Measurements from ENCODE around the gene PDE8B.

The PDE8B gene

DNA sequence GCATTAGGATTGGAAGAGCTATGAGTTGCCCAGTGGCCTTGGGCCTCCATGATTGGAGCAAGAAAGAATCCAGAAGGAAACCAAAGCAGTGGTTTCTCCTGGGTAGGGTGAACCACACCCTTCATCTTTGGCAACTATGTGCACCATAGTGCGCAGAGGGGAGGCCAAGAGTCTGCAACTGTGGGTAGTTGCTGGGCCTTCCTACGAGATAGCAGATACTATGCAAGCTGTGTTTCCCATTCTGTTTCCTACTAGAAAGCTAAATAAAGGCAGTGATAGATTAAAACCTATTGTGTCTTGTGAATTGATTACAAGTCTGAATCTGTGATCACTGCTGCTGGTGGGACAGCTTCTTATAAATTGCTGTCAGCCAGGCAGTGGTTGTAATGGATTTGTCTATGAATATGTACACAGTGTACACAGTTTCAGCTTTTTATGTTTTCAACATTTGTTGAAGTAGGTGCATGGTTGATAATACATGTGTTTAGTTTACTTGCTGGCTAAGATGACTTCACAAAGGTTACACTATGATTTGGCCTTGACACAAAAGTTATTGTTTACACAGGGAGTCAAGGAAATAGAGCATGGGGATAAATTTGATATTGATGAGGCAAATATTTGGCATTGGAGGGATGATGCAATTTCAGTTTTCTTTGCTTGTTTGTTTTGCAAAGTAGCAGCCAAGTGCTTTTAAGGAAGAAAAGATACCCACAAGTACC is 23.7 kb upstream of the PDE8B start:
- no peak overlapping the region for H3K4me3 ChIP-seq (ENCODE audit: low read length)
- DNase-seq (ENCODE audit: low read depth, low spot score) = no peak

DNA sequence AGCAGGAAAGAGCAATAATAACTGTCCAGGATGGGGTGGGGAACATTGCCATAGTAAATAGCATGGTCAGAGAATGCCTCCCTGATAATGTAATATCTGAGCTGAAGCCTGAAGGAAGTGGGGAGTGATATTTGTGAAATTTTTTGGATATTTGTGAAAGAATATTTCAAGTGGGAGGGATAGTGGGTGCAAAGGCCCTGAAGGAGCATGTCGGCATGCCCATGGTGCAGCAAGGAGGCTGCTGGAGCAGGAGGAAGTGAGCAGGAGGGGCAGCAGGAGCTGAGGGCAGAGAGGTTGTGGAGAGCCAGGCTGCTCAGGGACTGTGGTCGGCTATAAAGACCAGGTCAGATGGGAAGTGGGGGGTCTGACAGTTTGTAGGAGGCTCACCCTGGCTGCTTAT is 21.1 kb upstream of the PDE8B start:
- no peak overlapping the region for H3K4me3 ChIP-seq (ENCODE audit: low read length)
- DNase-seq (ENCODE audit: low read depth, low spot score) = no peak

DNA sequence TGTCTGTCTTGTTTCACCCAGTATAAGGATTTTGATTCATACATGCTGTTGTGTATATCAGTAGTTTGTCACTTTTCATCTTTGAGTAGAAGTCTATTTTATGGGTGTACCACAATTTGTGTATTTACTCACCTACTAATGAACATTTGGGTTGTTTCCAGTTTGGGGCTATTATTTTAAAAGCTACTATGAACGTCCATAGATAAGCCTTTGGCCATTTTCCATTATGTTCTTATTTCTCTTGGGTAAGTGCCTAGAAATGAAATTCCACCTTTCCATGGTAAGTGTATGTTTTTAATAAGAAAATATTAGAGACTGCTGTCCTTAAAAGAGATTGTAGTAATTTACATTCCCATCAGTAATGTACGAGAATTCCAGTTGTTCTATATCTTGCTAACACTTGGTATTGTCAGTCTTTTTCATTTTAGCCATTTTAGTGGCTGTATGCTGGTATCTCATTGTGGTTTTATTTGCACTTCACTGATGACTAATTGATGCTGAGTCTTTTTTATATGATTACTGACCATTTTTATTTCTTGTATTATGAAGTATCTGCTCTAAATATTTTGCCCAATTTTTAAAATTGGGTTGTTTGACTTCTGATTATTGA is 17.9 kb upstream of the PDE8B start:
- no peak for DNase-seq (ENCODE audit: low read depth, low spot score)
- no peak overlapping the region for H3K4me3 ChIP-seq (ENCODE audit: low read length)

DNA sequence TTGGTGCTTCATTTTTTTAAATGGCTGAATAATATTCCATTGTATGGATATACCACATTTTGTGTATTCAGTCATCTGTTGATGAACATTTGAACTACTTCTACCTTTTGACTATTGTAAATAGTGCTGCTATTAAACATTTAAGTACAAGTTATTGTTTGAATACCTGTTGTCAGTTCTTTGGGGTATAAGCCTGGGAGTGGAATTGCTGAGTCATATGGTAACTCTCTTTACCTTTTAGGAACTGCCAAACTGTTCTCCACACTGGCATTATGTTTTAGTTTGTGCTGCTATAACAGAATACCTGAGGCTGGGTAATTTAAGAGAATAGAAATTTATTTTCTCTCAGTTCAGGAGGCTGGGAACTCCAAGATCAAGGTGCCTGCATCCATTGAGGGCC is 15.7 kb upstream of the PDE8B start:
- no peak overlapping the region for H3K4me3 ChIP-seq (ENCODE audit: low read length)
- no peak for DNase-seq (ENCODE audit: low read depth, low spot score)

DNA sequence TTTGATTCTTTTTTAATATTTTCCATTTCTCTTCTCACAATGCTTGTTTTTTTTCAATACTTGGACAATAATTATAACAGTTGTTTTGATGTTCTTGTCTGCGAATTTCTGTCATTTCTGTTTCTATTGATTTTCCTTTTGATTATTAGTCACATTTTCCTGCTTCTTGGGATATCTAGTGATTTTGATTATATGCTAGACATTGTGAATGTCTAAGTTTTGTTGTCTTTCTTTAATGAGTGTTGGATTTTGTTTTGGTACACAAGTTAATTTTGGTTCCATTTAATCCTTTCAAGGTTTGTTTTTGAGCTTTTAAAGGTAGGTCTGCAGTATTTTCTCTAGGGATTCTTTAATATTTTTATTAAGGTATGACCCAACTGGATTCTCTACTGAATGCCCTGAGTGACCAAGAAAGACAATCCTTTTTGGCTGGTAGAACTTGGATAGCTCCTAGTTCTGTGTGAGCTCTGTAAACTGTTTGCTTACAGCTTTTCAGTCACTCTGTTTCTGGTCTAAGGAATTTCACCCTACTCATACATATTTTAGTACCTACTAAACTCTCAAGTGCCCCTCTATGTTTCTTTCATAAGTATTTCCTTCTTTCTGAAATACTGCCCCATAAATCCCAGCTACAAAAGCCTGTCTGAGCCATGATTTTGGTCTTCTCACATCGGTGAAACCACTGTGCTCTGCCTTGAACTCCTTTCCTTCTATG is 12.5 kb upstream of the PDE8B start:
- DNase-seq (ENCODE audit: low read depth, low spot score) = no peak
- no peak overlapping the region for H3K4me3 ChIP-seq (ENCODE audit: low read length)

DNA sequence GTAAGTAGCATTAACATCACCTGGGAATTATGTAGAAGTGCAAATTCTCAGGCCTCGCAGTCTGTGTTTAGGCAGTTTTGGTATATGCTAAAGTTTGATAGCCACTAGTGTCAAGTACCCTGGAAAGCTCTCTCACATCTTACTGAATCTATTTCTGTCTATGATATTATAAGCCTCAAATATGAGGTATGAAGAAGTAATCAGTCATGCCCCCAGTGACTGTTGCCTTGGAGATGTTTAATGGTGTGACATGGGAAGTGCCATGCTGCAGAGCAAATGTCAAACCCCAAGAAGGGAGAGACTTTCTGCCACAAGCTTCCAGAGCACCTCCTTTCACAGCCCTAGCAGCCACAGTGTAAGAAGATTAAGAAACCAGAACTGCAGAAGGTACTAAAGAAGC is 9.8 kb upstream of the PDE8B start:
- no peak overlapping the region for H3K4me3 ChIP-seq (ENCODE audit: low read length)
- DNase-seq (ENCODE audit: low read depth, low spot score) = no peak

DNA sequence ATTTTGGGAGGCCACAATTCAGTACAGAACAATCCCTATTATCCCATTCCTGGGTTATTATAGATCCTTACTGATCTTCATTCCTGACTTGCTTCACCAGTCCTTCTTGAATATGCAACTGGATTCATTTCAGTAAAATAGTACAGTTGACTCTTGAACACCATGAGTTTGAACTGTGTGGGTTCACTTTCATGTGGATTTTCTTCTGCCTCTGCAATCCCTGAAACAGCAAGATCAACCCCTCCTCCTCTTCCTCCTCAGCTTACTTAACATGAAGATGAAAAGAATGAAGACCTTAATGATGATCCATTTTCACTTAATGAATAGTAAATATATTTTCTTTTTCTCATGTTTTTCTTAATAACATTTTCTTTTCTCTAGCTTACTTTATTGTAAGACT is 8.3 kb upstream of the PDE8B start:
- no peak overlapping the region for H3K4me3 ChIP-seq (ENCODE audit: low read length)
- peak; percentile 47 for DNase-seq (ENCODE audit: low read depth, low spot score)

DNA sequence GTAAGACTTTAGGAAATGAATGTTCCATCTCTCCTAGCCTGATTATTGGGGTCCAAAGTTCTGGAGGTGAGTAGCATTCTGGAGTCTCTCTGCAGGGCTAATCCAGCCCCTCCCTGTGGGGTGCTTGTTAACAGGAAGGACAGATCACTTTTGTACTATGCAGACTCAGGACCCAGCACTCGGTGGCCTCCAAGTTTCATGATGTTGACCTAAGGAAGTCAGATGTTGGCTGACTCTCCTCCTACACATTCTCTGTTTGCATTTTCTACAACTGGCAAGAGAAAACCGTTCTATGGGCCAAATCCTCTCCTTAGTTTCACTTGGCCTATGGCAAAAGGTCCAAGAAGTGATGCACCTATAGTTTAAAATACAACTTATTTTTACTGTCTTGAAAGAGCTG is 5.5 kb upstream of the PDE8B start:
- no peak overlapping the region for H3K4me3 ChIP-seq (ENCODE audit: low read length)
- no peak for DNase-seq (ENCODE audit: low read depth, low spot score)

DNA sequence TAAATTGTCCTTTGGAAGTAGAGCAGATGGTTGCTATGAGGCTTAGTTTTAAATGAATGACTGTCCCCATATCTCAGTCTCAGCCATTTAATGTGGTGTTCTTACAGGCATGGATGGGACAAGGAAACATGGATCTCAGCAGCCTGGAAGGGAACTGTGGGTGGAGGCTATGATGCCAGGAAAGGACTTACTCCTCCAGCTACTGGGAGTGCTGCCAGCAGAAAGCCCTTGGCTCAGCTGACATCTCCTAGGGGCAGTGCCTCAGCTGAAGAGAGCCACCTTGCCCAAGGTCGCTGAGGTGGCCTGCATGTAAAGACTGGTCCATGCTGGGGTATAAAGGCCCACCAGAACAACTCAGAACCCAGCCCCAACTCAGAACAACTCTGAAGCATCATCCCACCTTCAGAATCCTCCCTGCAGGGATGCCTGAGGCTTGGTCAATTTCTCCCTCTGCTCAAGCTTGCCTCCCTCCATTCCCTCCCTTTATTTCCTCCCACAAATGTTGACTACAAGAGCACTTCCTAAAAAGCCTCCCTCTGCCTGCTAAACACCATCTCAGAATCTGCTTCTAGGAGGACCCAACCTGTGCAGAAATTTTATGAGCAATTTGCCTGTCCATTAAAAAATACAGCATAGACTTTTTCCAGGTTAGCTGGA is 1.8 kb upstream of the PDE8B start:
- DNase-seq (ENCODE audit: low read depth, low spot score) = no peak
- no peak overlapping the region for H3K4me3 ChIP-seq (ENCODE audit: low read length)

DNA sequence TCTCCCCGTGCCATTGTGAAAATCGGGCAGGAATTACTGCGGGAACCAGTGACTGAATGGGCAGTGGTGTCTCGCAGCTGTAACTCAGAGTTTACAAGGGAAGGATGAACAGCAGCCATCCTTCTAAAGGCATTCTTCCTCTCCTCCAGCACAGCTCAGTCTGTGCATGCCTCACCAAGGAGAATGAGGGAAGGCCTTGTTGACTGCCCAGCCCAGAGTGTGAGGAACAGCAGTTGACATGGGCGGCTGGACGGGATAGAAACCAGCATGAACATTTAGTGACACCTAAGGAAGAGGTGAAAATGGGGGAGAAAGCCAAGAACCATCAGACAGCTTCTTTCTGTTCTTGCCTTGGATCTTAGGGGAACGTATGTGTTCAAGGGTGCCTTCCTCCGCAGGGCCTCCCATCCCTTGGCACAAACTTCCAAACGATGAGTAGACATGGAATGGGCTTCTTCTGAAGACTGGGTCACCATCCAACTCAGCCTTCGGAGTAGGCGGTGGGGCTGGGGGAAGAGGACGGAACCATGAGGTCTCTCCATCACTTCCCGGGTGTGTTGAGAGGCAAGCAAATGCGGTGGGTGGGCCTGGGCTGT is 887 bp upstream of the PDE8B start:
- DNase-seq (ENCODE audit: low read depth, low spot score) = no peak
- H3K4me3 ChIP-seq (ENCODE audit: low read length) = no peak overlapping the region

DNA sequence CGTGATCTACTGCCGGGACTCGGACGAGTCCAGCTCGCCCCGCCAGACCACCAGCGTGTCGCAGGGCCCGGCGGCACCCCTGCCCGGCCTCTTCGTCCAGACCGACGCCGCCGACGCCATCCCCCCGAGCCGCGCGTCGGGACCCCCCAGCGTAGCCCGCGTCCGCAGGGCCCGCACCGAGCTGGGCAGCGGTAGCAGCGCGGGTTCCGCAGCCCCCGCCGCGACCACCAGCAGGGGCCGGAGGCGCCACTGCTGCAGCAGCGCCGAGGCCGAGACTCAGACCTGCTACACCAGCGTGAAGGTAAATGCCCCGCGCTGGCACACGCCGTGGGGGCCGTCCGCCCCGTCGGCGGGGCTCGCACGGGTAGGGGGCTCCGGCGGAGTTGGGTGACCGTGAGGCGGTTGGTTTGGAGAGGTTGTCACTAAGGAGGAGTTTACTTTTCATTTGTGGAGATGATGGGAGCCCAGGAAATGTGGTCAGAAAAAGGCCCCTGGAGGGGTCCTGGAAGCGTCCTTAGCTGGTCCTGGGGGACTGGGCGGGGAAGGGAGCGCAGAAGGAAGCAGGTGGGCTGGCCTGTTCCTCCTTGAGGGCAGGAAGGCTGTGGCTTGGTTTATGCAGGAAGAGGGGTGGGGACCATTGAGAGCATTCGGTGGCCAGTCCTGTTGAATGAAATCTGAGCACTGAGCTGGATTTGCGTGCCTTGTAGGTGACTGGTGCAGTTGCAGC is 647 bp downstream of the PDE8B start:
- no peak overlapping the region for H3K4me3 ChIP-seq (ENCODE audit: low read length)

DNA sequence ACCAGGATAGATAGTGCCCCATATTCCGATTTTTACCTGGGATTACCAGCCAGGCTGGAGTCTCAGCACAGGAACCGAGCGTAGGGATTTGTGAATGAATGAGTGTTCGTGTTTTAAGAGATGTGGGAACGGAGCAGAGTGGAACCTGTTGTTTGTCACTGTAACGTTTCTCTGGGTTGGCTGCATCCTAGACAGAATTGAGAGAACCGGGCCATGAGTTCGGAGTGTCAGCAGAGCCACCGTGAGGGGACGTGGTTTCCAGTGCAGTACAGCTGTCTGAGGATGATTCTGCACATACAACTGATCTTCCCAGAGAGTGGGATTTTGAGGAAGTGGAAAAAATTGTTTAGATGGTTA is 1.2 kb downstream of the PDE8B start:
- H3K4me3 ChIP-seq (ENCODE audit: low read length) = no peak overlapping the region
- no peak for DNase-seq (ENCODE audit: low read depth, low spot score)

More for the DNA sequence above, 647 bp downstream of the PDE8B start:
- DNase-seq (ENCODE audit: low read depth, low spot score) = no peak

DNA sequence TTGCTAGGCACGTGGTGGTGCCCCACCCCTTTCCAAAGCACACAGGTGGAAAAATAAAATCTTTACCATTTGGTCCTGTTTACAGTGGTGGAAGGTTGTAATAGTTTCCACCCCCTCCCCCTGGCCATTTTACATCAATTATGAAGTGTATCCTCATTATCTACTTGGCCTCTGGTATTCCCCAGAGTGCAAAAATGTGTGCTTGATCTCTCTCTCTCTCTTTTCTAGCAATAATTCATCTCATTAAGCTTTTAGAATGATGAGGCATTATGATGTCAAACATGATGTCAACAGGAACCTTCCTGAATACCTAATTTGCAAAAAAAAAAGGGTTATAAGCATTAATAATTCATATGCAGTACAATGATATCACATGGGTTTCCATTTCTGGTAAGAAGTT is 3.1 kb downstream of the PDE8B start:
- H3K4me3 ChIP-seq (ENCODE audit: low read length) = no peak overlapping the region
- DNase-seq (ENCODE audit: low read depth, low spot score) = no peak

DNA sequence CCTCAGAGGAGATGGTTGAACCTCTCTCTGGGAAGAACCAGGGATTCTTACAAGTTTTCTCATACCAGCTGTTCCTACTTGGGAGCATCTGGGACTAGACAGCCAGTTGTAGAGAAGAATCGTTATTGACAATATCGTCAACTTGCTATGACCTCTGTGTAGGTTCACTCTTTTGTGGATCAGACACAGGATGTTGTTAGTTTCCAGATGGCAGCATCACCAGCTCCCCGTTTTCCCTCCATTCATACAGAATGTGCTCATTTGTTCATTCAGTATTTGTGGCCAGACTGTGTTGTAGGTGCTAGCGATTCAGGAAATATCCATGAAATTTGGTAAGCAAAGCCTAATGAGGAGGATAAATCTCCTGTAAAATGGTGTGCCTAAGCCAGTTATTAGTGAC is 3.7 kb downstream of the PDE8B start:
- no peak overlapping the region for H3K4me3 ChIP-seq (ENCODE audit: low read length)
- no peak for DNase-seq (ENCODE audit: low read depth, low spot score)

DNA sequence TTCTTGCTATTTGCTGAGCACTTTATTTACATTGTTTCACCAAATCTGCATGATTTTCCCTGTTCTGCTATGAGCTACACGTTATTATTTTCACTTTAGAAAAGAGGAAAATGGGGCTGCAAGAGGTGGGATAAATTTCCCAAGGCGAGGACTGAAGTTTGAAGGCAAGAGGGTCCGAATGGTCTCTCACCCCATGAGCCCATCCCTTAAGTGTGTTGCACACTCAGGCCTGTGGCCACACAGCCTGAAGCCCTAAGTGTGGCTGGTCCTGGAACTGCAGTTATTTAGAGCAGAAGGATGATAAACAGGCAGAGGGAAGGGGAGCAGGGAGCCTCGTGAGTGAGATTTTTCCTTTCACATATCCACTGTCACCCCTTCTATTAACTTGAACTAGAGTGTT is 7.8 kb downstream of the PDE8B start:
- no peak for DNase-seq (ENCODE audit: low read depth, low spot score)
- H3K4me3 ChIP-seq (ENCODE audit: low read length) = no peak overlapping the region

DNA sequence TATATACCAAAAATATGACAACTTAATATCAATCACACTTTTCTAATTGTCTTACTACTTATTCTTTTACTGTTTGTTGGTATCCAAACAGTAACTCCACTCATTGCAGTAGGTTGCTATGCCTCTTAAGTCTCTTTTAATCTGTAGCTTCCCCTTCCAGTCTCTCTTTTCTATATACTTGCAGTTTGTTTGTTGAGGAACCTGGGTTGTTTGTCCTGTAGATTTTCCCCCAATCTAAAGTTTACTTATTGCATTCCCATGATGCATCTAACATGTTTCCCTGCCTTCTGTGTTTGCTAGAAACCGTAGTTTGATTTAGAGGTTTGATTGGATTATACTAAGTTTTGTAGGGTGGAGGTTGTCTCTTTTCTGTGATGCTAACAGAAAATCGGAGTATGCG is 10.6 kb downstream of the PDE8B start:
- no peak for DNase-seq (ENCODE audit: low read depth, low spot score)
- no peak overlapping the region for H3K4me3 ChIP-seq (ENCODE audit: low read length)

DNA sequence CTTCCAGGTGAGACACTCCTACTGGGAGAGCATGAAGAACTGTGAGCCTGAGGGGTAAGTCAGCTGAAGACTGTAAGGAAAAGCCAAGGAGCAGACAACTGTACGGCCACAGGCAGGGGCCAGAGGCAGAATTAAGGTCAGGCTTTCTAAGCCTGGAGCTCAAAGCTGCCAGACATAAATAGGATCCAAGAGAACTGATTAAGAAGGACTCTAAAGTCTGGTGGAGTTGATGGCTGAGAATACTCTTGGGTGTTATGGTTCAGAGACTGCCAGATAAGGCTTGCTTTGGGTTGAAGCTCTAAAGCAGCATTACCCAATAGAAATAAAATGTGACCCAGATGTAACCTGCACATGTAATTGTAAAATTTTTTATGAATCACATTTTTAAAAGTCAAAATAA is 12.2 kb downstream of the PDE8B start:
- no peak overlapping the region for H3K4me3 ChIP-seq (ENCODE audit: low read length)
- no peak for DNase-seq (ENCODE audit: low read depth, low spot score)

DNA sequence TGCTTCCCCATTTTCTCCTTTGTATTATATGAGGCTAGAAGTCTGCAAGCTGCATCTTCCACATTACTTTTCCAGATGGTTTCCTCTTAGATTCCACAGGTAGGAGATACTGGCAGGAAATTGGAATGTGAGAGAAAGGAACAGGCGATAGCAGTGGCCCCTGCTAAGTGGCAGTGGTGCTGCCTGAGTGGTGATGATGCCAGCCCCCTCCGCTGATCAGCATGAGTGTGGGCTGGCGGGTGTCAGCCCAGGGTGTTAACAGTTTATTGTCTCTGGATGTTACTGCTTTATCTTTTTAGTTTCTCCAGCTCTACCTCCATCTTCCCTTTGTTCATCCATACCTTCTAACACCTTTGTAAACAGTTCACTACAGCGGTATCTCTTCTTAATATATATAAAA is 13.2 kb downstream of the PDE8B start:
- DNase-seq (ENCODE audit: low read depth, low spot score) = no peak
- H3K4me3 ChIP-seq (ENCODE audit: low read length) = no peak overlapping the region

DNA sequence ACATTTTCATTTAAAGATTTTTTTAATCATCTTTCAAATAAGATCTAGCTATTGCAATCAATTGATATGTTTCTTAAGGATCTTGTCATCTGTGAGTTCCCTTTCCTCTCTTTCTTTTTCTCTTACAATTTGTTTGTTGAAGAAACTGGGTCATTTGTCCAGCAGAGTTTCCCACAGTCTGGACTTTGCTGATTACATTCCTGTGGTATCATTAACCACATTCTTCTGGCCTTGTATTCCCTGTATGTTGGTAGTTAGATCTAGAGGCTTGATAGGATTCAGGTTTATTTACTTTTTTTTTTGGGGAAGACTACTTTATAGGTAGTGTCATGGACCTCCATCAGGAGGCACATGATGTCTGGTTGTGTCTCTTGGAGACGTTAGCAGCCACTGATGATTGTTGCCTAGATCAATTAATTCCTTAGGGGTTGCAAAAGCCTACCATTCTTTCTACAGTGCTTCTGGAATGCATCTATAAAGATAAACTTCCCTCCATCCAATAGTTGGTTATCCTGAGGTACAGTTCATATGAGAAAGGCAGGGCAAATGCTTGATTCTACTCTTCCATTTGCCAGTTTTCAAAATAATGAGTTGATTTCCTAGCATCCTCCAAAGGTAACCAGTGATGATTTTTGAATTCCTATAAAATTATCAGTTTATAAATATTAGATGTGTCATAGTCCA is 14.3 kb downstream of the PDE8B start:
- H3K4me3 ChIP-seq (ENCODE audit: low read length) = no peak overlapping the region
- DNase-seq (ENCODE audit: low read depth, low spot score) = no peak

Measured in Jurkat, Clone E6-1 (cell line).